COR-L47 (cell line): ENCODE results near the gene PPP1CC.
"Not testable (repeated sequence)": the region's sequence is repeated elsewhere in the genome, so short reads cannot be mapped to it uniquely, and the experiment has no call there.

Experiments used
- DNase-seq: peaks from one replicate; lab custom pipeline; 2025; lab: John Stamatoyannopoulos, UW

PPP1CC gene

GRCh38 chr12:110754101-110754793 is 11.6 kb upstream of the PPP1CC start:
- DNase-seq: no peak

- DNase-seq: no peak
These were observed 8.2 kb upstream of the PPP1CC start for GRCh38 chr12:110750784-110751461.

GRCh38 chr12:110746550-110746949 is 3.9 kb upstream of the PPP1CC start:
- no peak for DNase-seq

- DNase-seq: no peak
These were observed 3.0 kb upstream of the PPP1CC start for GRCh38 chr12:110745542-110746284.

- DNase-seq: no peak
These were observed 2.0 kb upstream of the PPP1CC start for GRCh38 chr12:110744601-110745264.

GRCh38 chr12:110744151-110744571 is 1.5 kb upstream of the PPP1CC start:
- DNase-seq: no peak

GRCh38 chr12:110743571-110744093 is 941 bp upstream of the PPP1CC start:
- no peak for DNase-seq

- peak; percentile 38 for DNase-seq
These were observed 484 bp downstream of the PPP1CC start for GRCh38 chr12:110742096-110742717.

- DNase-seq: no peak
These were observed 1.2 kb downstream of the PPP1CC start for GRCh38 chr12:110741341-110742095.

- no peak for DNase-seq
These were observed 2.8 kb downstream of the PPP1CC start for GRCh38 chr12:110739894-110740293.

- no peak for DNase-seq
These were observed 3.2 kb downstream of the PPP1CC start for GRCh38 chr12:110739488-110739887.

- no peak for DNase-seq
These were observed 5.2 kb downstream of the PPP1CC start for GRCh38 chr12:110737532-110737931.

GRCh38 chr12:110737016-110737415 is 5.7 kb downstream of the PPP1CC start:
- DNase-seq: not testable (repeated sequence)

- no peak for DNase-seq
These were observed 8.8 kb downstream of the PPP1CC start for GRCh38 chr12:110733900-110734299.

GRCh38 chr12:110733089-110733715 is 9.5 kb downstream of the PPP1CC start:
- no peak for DNase-seq

GRCh38 chr12:110732572-110732971 is 10.1 kb downstream of the PPP1CC start:
- no peak for DNase-seq

GRCh38 chr12:110731479-110731878 is 11.2 kb downstream of the PPP1CC start:
- DNase-seq: no peak

GRCh38 chr12:110728628-110729027 is 14.1 kb downstream of the PPP1CC start:
- DNase-seq: no peak

- no peak for DNase-seq
These were observed 15.9 kb downstream of the PPP1CC start for GRCh38 chr12:110726708-110727369.

GRCh38 chr12:110726028-110726427 is 16.7 kb downstream of the PPP1CC start:
- no peak for DNase-seq
